Thyroid gland (tissue), 4 donors: ENCODE data around the gene FAM83E. TPM values are rescaled to one million over a fixed set of nuclear protein-coding genes. Genes with fewer than 3 reads are reported as not detected.

Source experiments
- DNase-seq, 2 donors: peaks; one replicate each; pipeline ENCODE4 v3.0.0-alpha.2; 2019
- H3K27ac ChIP-seq, 3 donors: fragments of 200-600 bp; sonication (generic); 1 replicate in 2 of 3; 2 replicates in 1 of 3; pipeline ENCODE4 v1.5.1; 2016 to 2019; ENCODE audit warnings: mild to moderate bottlenecking in 1 of 3, moderate library complexity in 1 of 3
- H3K27me3 ChIP-seq: fragments of 200-600 bp; sonication (generic); one replicate; pipeline ENCODE4 v1.5.1; 2019
- H3K36me3 ChIP-seq, 2 donors: fragments of 200-600 bp; sonication (generic); one replicate each; pipeline ENCODE4 v1.5.1; 2016 to 2019
- H3K4me1 ChIP-seq, 2 donors: fragments of 200-600 bp; sonication (generic); one replicate each; pipeline ENCODE4 v1.5.1; 2017 to 2019
- H3K4me3 ChIP-seq, 3 donors: fragments of 200-600 bp; sonication (generic); replicated peaks in 1 of 3; 1 replicate in 2 of 3; 2 replicates in 1 of 3; pipeline ENCODE4 v1.5.1; 2016; ENCODE audit warnings: mild to moderate bottlenecking in 1 of 3
- H3K9me3 ChIP-seq: fragments of 200-600 bp; sonication (generic); one replicate; pipeline ENCODE4 v1.5.1; 2017
- POLR2A ChIP-seq, 2 donors: fragments of 450-650 bp; IDR thresholded peaks; one replicate each; pipeline ENCODE4 v1.6.1; 2017; ENCODE audit warnings: antibody characterized with exemption in 2 of 2, mild to moderate bottlenecking in 2 of 2, moderate library complexity in 1 of 2
- WGBS, 2 donors: methylation state at CpG; one replicate each; pipeline ENCODE4 v1.1.5; 2017; 5-methylcytosine and 5-hydroxymethylcytosine counted together
- intact Hi-C: fragments of 100-400 bp; cut with DNase I; formaldehyde crosslinking; loops from one replicate; pipeline ENCODE4 v1.15.1; 2023
- total RNA-seq, 4 donors: library from RNA; depleted of rRNA; stranded (reverse); fragments of >200 nt; gene quantifications; one replicate each; pipeline ENCODE4 v1.2.3, GENCODE V29; 2016
- TF ChIP-seq, protein P1 (sequence below), 6 experiments: fragments of 200-600 bp in 3 of 6; fragments of 450-650 bp in 3 of 6; sonication (generic) in 3 of 6; IDR thresholded peaks; one replicate each; pipeline ENCODE4 v1.5.1; 2016 to 2019; ENCODE audit warnings: antibody characterized with exemption in 6 of 6, mild to moderate bottlenecking in 2 of 6, inconsistent platforms in 1 of 6, moderate library complexity in 1 of 6

FAM83E gene
- total RNA-seq, 4 donors from 2014 or later, result not detected

DNA sequence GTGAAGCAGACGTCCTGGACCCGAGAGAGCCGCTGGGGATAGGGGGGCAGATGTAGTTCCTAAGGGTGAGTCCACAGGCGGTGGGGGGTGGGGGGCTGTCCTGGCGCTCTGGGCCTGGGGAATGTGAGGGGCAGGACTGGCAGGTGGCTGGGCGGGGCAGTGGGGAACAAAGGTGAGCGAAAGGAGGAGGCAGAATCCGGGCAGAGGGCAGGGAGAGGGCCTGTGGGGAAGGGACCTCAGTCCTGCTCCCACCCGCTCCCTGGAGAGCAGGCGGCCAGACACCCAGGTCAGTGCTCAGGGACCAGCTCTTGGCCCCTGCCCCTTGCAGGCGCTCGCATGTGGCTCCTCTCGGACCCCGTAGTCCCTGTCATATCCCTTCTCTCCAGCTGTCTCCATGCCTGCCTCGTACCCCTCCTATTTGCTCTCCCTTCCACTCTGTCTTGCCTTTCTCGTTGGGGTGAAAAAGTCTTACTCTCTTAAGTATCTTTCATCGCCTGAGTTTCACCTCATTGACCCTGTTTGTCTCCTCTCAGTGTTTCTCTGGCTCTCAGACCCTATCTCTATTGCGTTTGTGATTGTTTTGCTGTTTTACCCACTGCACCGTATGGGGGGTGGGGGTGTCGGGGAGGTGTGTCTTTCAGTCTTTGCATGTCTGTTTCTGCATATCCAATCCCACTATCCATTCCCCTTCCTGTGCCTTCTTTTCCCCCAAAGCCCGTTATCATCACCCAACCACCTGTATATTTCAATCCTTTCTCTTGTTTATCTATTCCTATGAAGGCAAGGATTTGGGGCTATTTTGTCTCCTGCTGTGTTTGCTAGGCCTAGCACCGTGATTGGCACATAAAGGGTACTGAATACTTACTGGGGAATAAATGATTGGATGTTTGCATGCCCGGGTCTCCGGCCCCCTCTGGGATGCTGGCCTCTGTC, 10.2 kb upstream of the FAM83E start:
- 50 to 55% methylated on average over 23 to 24 of the region's 24 CpGs for WGBS, 2 donors
- peak; percentile 24 to 34 for DNase-seq

GRCh38 chr19:48624067-48624594, 9.3 kb upstream of the FAM83E start:
- 0 to 5% methylated on average over 16 to 33 of the region's 40 CpGs for WGBS, 2 donors
- intact Hi-C loops, result no loop called here
- Histone ChIP-seq H3K9me3 (no peaks in the 10 kb centered on the region), H3K4me3 (peak overlapping the region in 2 of 3 donors; percentile 37 to 76), H3K4me1 (peaks cover 20 to 25% of the 10 kb centered on the region in 2 donors), H3K27ac (peak overlapping the region; percentile 73 to 81 (median 81)), H3K36me3 (peaks cover 4 to 5% of the 10 kb centered on the region in 2 donors), H3K27me3 (no peaks in the 10 kb centered on the region)
- TF ChIP-seq, protein P1, sequence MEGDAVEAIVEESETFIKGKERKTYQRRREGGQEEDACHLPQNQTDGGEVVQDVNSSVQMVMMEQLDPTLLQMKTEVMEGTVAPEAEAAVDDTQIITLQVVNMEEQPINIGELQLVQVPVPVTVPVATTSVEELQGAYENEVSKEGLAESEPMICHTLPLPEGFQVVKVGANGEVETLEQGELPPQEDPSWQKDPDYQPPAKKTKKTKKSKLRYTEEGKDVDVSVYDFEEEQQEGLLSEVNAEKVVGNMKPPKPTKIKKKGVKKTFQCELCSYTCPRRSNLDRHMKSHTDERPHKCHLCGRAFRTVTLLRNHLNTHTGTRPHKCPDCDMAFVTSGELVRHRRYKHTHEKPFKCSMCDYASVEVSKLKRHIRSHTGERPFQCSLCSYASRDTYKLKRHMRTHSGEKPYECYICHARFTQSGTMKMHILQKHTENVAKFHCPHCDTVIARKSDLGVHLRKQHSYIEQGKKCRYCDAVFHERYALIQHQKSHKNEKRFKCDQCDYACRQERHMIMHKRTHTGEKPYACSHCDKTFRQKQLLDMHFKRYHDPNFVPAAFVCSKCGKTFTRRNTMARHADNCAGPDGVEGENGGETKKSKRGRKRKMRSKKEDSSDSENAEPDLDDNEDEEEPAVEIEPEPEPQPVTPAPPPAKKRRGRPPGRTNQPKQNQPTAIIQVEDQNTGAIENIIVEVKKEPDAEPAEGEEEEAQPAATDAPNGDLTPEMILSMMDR (IDR thresholded peaks at IDR 0.05), result no peak
- peak in 1 of 2 donors; percentile 57 for TF ChIP-seq POLR2A (IDR thresholded peaks at IDR 0.05)
- peak; percentile 99 for DNase-seq

More for the DNA sequence above, 10.2 kb upstream of the FAM83E start:
- Histone ChIP-seq H3K27me3 (no peaks in the 10 kb centered on the region), H3K9me3 (no peaks in the 10 kb centered on the region), H3K4me1 (peaks cover 15 to 24% of the 10 kb centered on the region in 2 donors), H3K27ac (peak overlapping the region; percentile 73 to 81 (median 81)), H3K4me3 (peak overlapping the region in 1 of 3 donors; percentile 37), H3K36me3 (peaks cover 4 to 5% of the 10 kb centered on the region in 2 donors)
- intact Hi-C loops, result no loop called here
- no peak for TF ChIP-seq POLR2A (IDR thresholded peaks at IDR 0.05)
- TF ChIP-seq, protein P1 (IDR thresholded peaks at IDR 0.05), result no peak

DNA sequence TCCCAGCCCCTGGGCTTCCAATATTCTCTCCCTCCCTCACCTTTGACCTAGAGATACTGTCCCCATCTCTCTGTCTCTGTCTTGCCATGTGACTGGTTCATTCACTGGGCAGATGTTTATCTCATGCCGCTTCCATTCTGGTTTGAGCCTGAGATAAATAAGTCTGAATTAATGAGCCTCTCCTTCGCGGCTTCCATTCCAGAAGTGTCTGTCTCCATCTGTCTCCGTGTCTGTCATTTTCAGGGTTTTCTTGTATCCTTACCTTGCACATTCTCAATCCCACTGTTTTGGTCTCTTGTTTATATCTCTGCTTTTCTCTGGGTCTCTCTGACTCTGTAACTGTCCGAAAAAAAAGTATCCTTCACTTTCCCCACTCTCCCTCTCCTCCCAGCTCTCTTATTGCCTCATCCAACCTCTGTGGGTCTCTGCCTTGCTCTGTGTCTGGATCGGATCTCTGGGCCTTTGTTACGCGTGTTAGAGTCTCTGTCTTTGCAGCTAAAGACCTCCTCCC, 8.7 kb upstream of the FAM83E start:
- TF ChIP-seq, protein P1 (IDR thresholded peaks at IDR 0.05), result no peak
- TF ChIP-seq POLR2A (IDR thresholded peaks at IDR 0.05), result no peak
- intact Hi-C loops, result no loop called here
- DNase-seq, result no peak
- Histone ChIP-seq H3K27ac (peak overlapping the region; percentile 55 to 72 (median 64)), H3K4me3 (no peak overlapping the region), H3K4me1 (peaks cover 20 to 25% of the 10 kb centered on the region in 2 donors), H3K36me3 (peaks cover 4 to 5% of the 10 kb centered on the region in 2 donors), H3K27me3 (no peaks in the 10 kb centered on the region), H3K9me3 (no peaks in the 10 kb centered on the region)
- WGBS, 2 donors, result 30 to 32% methylated on average over 8 of the region's 8 CpGs

- H3K4me3 ChIP-seq, result peak overlapping the region in 2 of 3 donors; percentile 58 to 77
- H3K9me3 ChIP-seq, result no peaks in the 10 kb centered on the region
- DNase-seq, result no peak
- intact Hi-C loops, result no loop called here
- peak overlapping the region; percentile 91 to 99 (median 97) for H3K27ac ChIP-seq
- TF ChIP-seq POLR2A (IDR thresholded peaks at IDR 0.05), result no peak
- TF ChIP-seq, protein P1 (IDR thresholded peaks at IDR 0.05), result peak in 1 of 6 experiments; percentile 20
- peaks cover 27 to 42% of the 10 kb centered on the region in 2 donors for H3K4me1 ChIP-seq
- H3K36me3 ChIP-seq, result peaks cover 22% of the 10 kb centered on the region in 2 donors
- 30 to 35% methylated on average over 6 of the region's 6 CpGs for WGBS, 2 donors
- no peaks in the 10 kb centered on the region for H3K27me3 ChIP-seq
These were observed 5.1 kb upstream of the FAM83E start for GRCh38 chr19:48619692-48620585.
